Type B pancreatic cell (in vitro differentiated cells): ENCODE results near the gene KHSRP. TPM values are rescaled to one million over a fixed set of nuclear protein-coding genes. Genes with fewer than 3 reads are reported as not detected.

ENCODE experiments used
- DNase-seq: peaks from one replicate; pipeline ENCODE4 v3.0.0; 2021; ENCODE audit warnings: mixed read lengths; ENCODE audit not compliant: unreplicated experiment; ENCODE audit errors: extremely low spot score
- H3K27ac Mint-ChIP-seq: 2 replicates; pipeline ENCODE4 v1.8.0; 2021; ENCODE audit warnings: mild to moderate bottlenecking, mixed read lengths
- H3K27me3 Mint-ChIP-seq: 2 replicates; pipeline ENCODE4 v1.8.0; 2021; ENCODE audit warnings: mixed read lengths
- H3K36me3 Mint-ChIP-seq: 2 replicates; pipeline ENCODE4 v1.8.0; 2021; ENCODE audit warnings: mixed read lengths
- H3K4me1 Mint-ChIP-seq: one replicate; pipeline ENCODE4 v1.8.0; 2021; ENCODE audit warnings: mixed read lengths; ENCODE audit not compliant: unreplicated experiment
- H3K4me3 Mint-ChIP-seq: 2 replicates; pipeline ENCODE4 v1.8.0; 2021; ENCODE audit warnings: mild to moderate bottlenecking, mixed read lengths
- H3K9me3 Mint-ChIP-seq: 2 replicates; pipeline ENCODE4 v1.8.0; 2021; ENCODE audit warnings: mixed read lengths
- CTCF ChIP-seq: fragments of 200-600 bp; sonication (generic); conservative IDR thresholded peaks from 2 replicates; pipeline ENCODE4 v1.5.0; 2021; ENCODE audit warnings: antibody characterized with exemption, mild to moderate bottlenecking
- long read RNA-seq: library from polyadenylated mRNA; unstranded; transcript quantifications from one replicate; pipeline ENCODE4 v2.0.0, GENCODE V29; 2020
- total RNA-seq: library from RNA; stranded (reverse); gene quantifications from 2 replicates; pipeline ENCODE4 v1.2.1, GENCODE V29; 2021; ENCODE audit warnings: low replicate concordance

Gene KHSRP, protein sequence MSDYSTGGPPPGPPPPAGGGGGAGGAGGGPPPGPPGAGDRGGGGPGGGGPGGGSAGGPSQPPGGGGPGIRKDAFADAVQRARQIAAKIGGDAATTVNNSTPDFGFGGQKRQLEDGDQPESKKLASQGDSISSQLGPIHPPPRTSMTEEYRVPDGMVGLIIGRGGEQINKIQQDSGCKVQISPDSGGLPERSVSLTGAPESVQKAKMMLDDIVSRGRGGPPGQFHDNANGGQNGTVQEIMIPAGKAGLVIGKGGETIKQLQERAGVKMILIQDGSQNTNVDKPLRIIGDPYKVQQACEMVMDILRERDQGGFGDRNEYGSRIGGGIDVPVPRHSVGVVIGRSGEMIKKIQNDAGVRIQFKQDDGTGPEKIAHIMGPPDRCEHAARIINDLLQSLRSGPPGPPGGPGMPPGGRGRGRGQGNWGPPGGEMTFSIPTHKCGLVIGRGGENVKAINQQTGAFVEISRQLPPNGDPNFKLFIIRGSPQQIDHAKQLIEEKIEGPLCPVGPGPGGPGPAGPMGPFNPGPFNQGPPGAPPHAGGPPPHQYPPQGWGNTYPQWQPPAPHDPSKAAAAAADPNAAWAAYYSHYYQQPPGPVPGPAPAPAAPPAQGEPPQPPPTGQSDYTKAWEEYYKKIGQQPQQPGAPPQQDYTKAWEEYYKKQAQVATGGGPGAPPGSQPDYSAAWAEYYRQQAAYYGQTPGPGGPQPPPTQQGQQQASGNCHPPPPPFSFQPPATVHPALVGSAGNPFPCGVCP
- total RNA-seq, result 336 and 414 TPM in 2 replicates
- long read RNA-seq, partial matches to known transcripts, result 0 of 1 reads
- long read RNA-seq, other reads (novel, unspliced or antisense), result 1 of 1 reads

GRCh38 chr19:6424195-6424938, at the start of gene KHSRP:
TSS of gene KHSRP (minus strand) at chr19:6424811. CDS start at chr19:6424701, 110 bp downstream.
- H3K4me3 Mint-ChIP-seq, result peak within 1 kb of the TSS; percentile 94
- no peaks in the 10 kb centered on the region for H3K9me3 Mint-ChIP-seq
- DNase-seq, result no peak
- H3K27me3 Mint-ChIP-seq, result peaks cover 3% of the 10 kb centered on the region
- H3K4me1 Mint-ChIP-seq, result peaks cover 25% of the 10 kb centered on the region
- H3K27ac Mint-ChIP-seq, result peak within 1 kb of the TSS; percentile 83
- peaks cover 4% of the 10 kb centered on the region for H3K36me3 Mint-ChIP-seq
- TF ChIP-seq CTCF, result no peak

DNA sequence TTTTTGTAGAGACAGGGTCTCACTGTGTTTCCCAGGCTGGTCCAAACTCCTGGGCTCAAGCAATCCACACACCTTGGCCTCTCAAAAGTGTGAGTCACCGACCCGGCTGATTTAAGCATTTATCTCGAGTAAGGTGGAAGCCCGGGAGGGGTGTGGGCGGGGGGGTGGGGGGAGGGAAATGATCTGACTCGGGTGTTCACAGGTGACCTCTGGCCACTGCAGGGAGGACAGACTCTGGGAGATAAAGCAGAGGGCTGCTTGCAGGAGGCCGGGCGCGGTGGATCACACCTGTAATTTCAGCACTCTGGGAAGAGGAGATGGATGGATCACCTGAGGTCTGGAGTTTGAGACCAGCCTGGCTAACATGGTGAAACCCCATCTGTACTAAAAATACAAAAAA, 49.0 kb upstream of the KHSRP start:
- no peak overlapping the region for H3K27ac Mint-ChIP-seq
- no peaks in the 10 kb centered on the region for H3K36me3 Mint-ChIP-seq
- no peaks in the 10 kb centered on the region for H3K4me1 Mint-ChIP-seq
- no peak for TF ChIP-seq CTCF
- H3K9me3 Mint-ChIP-seq, result no peaks in the 10 kb centered on the region
- DNase-seq, result no peak
- H3K27me3 Mint-ChIP-seq, result peaks cover 12% of the 10 kb centered on the region
- peak overlapping the region; percentile 39 for H3K4me3 Mint-ChIP-seq

DNA sequence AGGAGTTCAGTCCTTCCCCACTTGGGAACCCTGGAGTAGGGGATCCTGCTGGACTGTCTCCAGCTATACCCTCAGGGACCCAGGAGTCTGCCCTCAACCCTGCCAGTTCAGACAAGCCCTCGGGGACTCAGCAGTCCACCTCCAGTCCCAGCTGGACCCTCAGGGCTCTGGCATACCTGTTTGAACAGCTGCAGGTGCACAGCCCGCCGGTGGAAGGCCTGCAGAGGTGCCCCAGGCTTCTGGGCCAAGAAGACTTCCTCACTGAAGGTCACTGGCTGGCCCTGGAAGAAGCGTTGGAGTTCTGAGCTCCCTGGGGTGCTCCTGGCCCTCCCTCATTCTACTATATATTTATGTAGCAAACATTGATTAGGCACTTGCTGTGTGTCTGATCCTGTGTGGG, 48.1 kb upstream of the KHSRP start:
- no peak for DNase-seq
- Mint-ChIP-seq H3K27me3 (peaks cover 14% of the 10 kb centered on the region), H3K36me3 (no peaks in the 10 kb centered on the region), H3K4me1 (no peaks in the 10 kb centered on the region), H3K9me3 (no peaks in the 10 kb centered on the region), H3K4me3 (no peak overlapping the region), H3K27ac (no peak overlapping the region)
- no peak for TF ChIP-seq CTCF

DNA sequence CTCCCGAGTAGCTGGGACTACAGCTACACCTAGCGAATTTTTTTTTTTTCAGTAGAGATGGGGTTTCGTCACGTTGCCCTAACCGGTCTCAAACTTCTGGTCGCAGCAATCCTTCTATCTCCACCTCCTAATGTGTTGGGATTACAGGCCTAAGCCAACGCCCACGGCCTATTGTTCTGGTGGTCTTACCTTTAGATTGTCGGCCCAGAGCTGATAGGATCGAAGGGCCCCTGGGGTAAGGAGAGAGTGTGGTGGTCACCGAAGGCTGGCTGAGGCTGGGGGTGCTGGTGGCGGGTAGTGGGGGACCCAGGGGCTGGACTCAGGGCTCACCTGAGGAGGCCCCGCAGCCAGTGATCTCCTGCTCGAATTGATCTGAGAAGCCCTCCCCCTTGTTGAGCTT, 46.5 kb upstream of the KHSRP start:
- DNase-seq, result no peak
- no peaks in the 10 kb centered on the region for H3K36me3 Mint-ChIP-seq
- H3K4me1 Mint-ChIP-seq, result no peaks in the 10 kb centered on the region
- no peaks in the 10 kb centered on the region for H3K9me3 Mint-ChIP-seq
- no peak for TF ChIP-seq CTCF
- H3K27me3 Mint-ChIP-seq, result peaks cover 17% of the 10 kb centered on the region
- no peak overlapping the region for H3K4me3 Mint-ChIP-seq
- no peak overlapping the region for H3K27ac Mint-ChIP-seq

DNA sequence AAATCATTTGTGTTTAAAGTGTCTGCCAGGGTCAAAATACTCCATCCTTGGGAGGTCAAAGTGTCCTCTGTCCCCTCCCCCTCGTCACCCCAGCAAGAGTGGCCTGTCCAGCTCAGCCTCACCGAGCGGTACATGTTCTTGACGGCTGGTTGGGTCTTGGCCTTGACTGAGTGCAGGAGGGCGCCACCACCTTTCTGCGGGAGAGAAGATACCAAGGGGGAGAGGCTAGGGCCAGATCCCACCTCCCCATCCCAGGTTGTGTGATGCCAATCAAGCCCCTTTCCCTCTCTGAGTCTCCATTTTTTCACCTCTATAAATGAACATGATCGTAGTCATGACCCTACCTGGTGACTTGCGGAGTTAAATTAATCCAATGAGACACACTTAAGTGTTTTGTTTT, 45.6 kb upstream of the KHSRP start:
- TF ChIP-seq CTCF, result no peak
- peaks cover under 1% of the 10 kb centered on the region for H3K4me1 Mint-ChIP-seq
- DNase-seq, result no peak
- H3K9me3 Mint-ChIP-seq, result no peaks in the 10 kb centered on the region
- no peak overlapping the region for H3K4me3 Mint-ChIP-seq
- no peak overlapping the region for H3K27ac Mint-ChIP-seq
- H3K27me3 Mint-ChIP-seq, result peaks cover 20% of the 10 kb centered on the region
- H3K36me3 Mint-ChIP-seq, result no peaks in the 10 kb centered on the region
